Upper lobe of left lung (tissue), 6 donors: ENCODE measurements around the gene SAP30L. TPM values are rescaled to one million over a fixed set of nuclear protein-coding genes. Genes with fewer than 3 reads are reported as not detected.

Experiments
- ATAC-seq, 2 donors: fragments of 200-7000 bp; cut with Tn5 transposase; one replicate each; pipeline ENCODE4 v1.9.1; 2022; ENCODE audit warnings: mild to moderate bottlenecking in 2 of 2, moderate library complexity in 2 of 2; ENCODE audit not compliant: low FRiP score in 2 of 2
- DNase-seq, 2 donors: peaks; one replicate each; pipeline ENCODE4 v3.0.0-alpha.2; 2019 to 2020
- H3K27ac ChIP-seq, 4 donors: fragments of 200-600 bp; sonication (generic); one replicate each; pipeline ENCODE4 v1.5.1; 2016 to 2019
- H3K27me3 ChIP-seq, 4 donors: fragments of 200-600 bp; sonication (generic); one replicate each; pipeline ENCODE4 v1.5.1; 2017 to 2019
- H3K36me3 ChIP-seq, 4 donors: fragments of 200-600 bp; sonication (generic); one replicate each; pipeline ENCODE4 v1.5.1; 2016 to 2019
- H3K4me1 ChIP-seq, 4 donors: fragments of 200-600 bp; sonication (generic); one replicate each; pipeline ENCODE4 v1.5.1; 2018 to 2019
- H3K4me3 ChIP-seq, 4 donors: fragments of 200-600 bp; sonication (generic); one replicate each; pipeline ENCODE4 v1.5.1; 2017 to 2019; ENCODE audit warnings: mild to moderate bottlenecking in 2 of 4, moderate library complexity in 1 of 4
- H3K9me3 ChIP-seq, 4 donors: fragments of 200-600 bp; sonication (generic); one replicate each; pipeline ENCODE4 v1.5.1; 2018 to 2019
- CTCF ChIP-seq, 6 experiments: fragments of 450-650 bp in 4 of 6; fragments of 200-600 bp in 2 of 6; sonication (generic) in 2 of 6; IDR thresholded peaks; one replicate each; pipeline ENCODE4 v1.5.1; 2016 to 2019; ENCODE audit warnings: antibody characterized with exemption in 6 of 6
- EP300 ChIP-seq, 4 donors: sonication (generic); formaldehyde crosslinking; IDR thresholded peaks; one replicate each; pipeline ENCODE4 v1.5.1; 2017; ENCODE audit warnings: antibody characterized with exemption in 4 of 4, control low read depth in 2 of 4
- POLR2A ChIP-seq, 4 donors: fragments of 450-650 bp; IDR thresholded peaks; one replicate each; pipeline ENCODE4 v1.5.1; 2016 to 2017; ENCODE audit warnings: antibody characterized with exemption in 4 of 4, mild to moderate bottlenecking in 2 of 4
- POLR2AphosphoS5 ChIP-seq, 2 donors: sonication (generic); formaldehyde crosslinking; IDR thresholded peaks; one replicate each; pipeline ENCODE4 v1.5.1; 2017; ENCODE audit warnings: antibody characterized with exemption in 2 of 2
- WGBS, 2 donors: methylation state at CpG; one replicate each; pipeline ENCODE4 v1.1.5; 2017 to 2018; 5-methylcytosine and 5-hydroxymethylcytosine counted together
- total RNA-seq, 6 donors: library from RNA; depleted of rRNA in 4 of 6; stranded (reverse); fragments of >200 nt in 4 of 6; gene quantifications; one replicate each; pipeline versions ENCODE4 v1.1.0 to v1.2.1, GENCODE V29; 2016 to 2021
- donor health status: DM: no; HTN: no; CAD: no; lungs with moderate emphysema.
- donor health status: DM: no; HTN: yes; CAD: no; lungs with severe emphysema.

The SAP30L gene
- total RNA-seq, 6 donors from 2014 or later: 34.0 to 52.8 (median 37.8) TPM

DNA sequence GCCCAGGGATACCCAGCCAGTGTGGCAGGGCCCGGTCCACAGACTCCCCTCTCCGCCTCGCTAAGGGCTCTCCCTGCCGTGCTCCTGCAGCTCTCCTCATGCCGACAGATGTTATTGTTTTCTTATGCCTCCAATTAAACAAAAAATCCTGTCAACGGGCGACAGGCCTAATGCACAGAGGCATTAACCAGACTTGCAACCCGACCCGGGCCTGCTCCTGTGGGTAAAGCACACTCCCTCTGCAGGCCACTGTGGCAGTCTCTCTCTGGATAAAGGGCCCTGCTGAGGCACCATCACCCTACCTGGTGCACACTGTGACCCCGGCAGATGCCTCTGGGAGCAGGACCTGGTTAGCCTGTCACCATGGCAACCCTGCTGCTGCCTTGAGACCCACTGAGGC is 59.8 kb downstream of the SAP30L start:
- no peaks in the 10 kb centered on the region for H3K27me3 ChIP-seq
- ATAC-seq (no peak), DNase-seq (no peak)
- H3K27ac ChIP-seq: no peak overlapping the region
- TF ChIP-seq POLR2A (IDR thresholded peaks at IDR 0.05) (no peak), EP300 (IDR thresholded peaks at IDR 0.05) (no peak), CTCF (IDR thresholded peaks at IDR 0.05) (no peak), POLR2AphosphoS5 (IDR thresholded peaks at IDR 0.05) (no peak)
- no peak overlapping the region for H3K4me3 ChIP-seq
- no peaks in the 10 kb centered on the region for H3K36me3 ChIP-seq
- H3K9me3 ChIP-seq: no peaks in the 10 kb centered on the region
- no peaks in the 10 kb centered on the region for H3K4me1 ChIP-seq
- WGBS, 2 donors: 61 to 77% methylated on average over 9 to 10 of the region's 10 CpGs

GRCh38 chr5:154506049-154506715 is 60.4 kb downstream of the SAP30L start:
- no peaks in the 10 kb centered on the region for H3K9me3 ChIP-seq
- no peaks in the 10 kb centered on the region for H3K4me1 ChIP-seq
- no peaks in the 10 kb centered on the region for H3K36me3 ChIP-seq
- no peak for ATAC-seq
- no peak overlapping the region for H3K4me3 ChIP-seq
- H3K27me3 ChIP-seq: no peaks in the 10 kb centered on the region
- 78 to 83% methylated on average over 8 of the region's 8 CpGs for WGBS, 2 donors
- no peak for TF ChIP-seq POLR2A (IDR thresholded peaks at IDR 0.05)
- H3K27ac ChIP-seq: no peak overlapping the region
- no peak for DNase-seq

GRCh38 chr5:154506716-154507080 is 60.9 kb downstream of the SAP30L start:
- ATAC-seq (no peak), DNase-seq (no peak)
- Histone ChIP-seq H3K27me3 (no peaks in the 10 kb centered on the region), H3K36me3 (no peaks in the 10 kb centered on the region), H3K27ac (no peak overlapping the region), H3K9me3 (no peaks in the 10 kb centered on the region), H3K4me1 (no peaks in the 10 kb centered on the region), H3K4me3 (no peak overlapping the region)
- WGBS, 2 donors: 74 to 78% methylated on average over 11 of the region's 11 CpGs
- TF ChIP-seq POLR2A (IDR thresholded peaks at IDR 0.05) (no peak), CTCF (IDR thresholded peaks at IDR 0.05) (no peak), EP300 (IDR thresholded peaks at IDR 0.05) (no peak), POLR2AphosphoS5 (IDR thresholded peaks at IDR 0.05) (no peak)

DNA sequence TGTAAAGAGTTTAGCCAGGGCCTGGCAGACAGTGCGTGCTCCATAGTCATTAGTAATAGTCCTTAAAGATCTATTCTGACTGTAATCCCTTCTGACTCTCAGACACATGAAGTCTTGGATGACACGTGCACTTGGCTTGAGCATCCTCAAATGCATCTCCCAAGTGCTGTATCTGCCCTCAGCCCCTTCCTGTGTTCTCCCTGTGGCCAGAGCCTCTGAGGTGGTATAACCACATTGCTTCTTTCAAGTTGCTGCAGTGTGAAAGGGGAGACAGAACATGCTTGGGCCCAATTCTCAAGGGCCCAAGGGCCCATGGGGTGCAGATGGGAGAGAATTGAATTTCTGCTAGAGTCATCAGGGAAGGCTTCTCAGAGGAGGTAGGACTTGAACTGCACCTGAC is 62.3 kb downstream of the SAP30L start:
- Histone ChIP-seq H3K27ac (no peak overlapping the region), H3K36me3 (no peaks in the 10 kb centered on the region), H3K4me3 (no peak overlapping the region), H3K4me1 (no peaks in the 10 kb centered on the region), H3K9me3 (no peaks in the 10 kb centered on the region), H3K27me3 (no peaks in the 10 kb centered on the region)
- 84 to 90% methylated on average over 2 of the region's 2 CpGs for WGBS, 2 donors
- DNase-seq (no peak), ATAC-seq (no peak)
- TF ChIP-seq EP300 (IDR thresholded peaks at IDR 0.05): no peak
- no peak for TF ChIP-seq POLR2A (IDR thresholded peaks at IDR 0.05)
- TF ChIP-seq CTCF (IDR thresholded peaks at IDR 0.05): no peak
- no peak for TF ChIP-seq POLR2AphosphoS5 (IDR thresholded peaks at IDR 0.05)

GRCh38 chr5:154509784-154510555 is 64.2 kb downstream of the SAP30L start:
- no peak for DNase-seq
- no peak for ATAC-seq
- TF ChIP-seq EP300 (IDR thresholded peaks at IDR 0.05) (no peak), POLR2AphosphoS5 (IDR thresholded peaks at IDR 0.05) (no peak), POLR2A (IDR thresholded peaks at IDR 0.05) (no peak), CTCF (IDR thresholded peaks at IDR 0.05) (no peak)
- no peak overlapping the region for H3K27ac ChIP-seq
- H3K4me1 ChIP-seq: no peaks in the 10 kb centered on the region
- 65 to 72% methylated on average over 5 of the region's 5 CpGs for WGBS, 2 donors
- H3K4me3 ChIP-seq: no peak overlapping the region
- H3K27me3 ChIP-seq: no peaks in the 10 kb centered on the region
- no peaks in the 10 kb centered on the region for H3K9me3 ChIP-seq
- H3K36me3 ChIP-seq: no peaks in the 10 kb centered on the region

Other genes with a start within 250 kb of the SAP30L start
- 1 to 10 TPM in 1 of 6 donors, not detected in 5; 1.7 TPM for gene HAND1, start 32.2 kb downstream of the SAP30L start, total RNA-seq